Pancreas (tissue), 10 donors: ENCODE results near the gene PALB2. TPM values are rescaled to one million over a fixed set of nuclear protein-coding genes. Genes with fewer than 3 reads are reported as not detected.

ENCODE experiments used
- ATAC-seq, 4 donors: fragments of 200-7000 bp; cut with Tn5 transposase; one replicate each; pipeline versions ENCODE4 v1.8.0 to v1.9.1; 2020; ENCODE audit warnings: mild to moderate bottlenecking in 4 of 4, moderate library complexity in 4 of 4
- DNase-seq, 6 donors: peaks; one replicate each; pipeline ENCODE4 v3.0.0-alpha.2; 2020
- FAIRE-seq: peaks from 2 replicates; lab custom pipeline; 2012; peaks lifted over from hg19 to GRCh38; lab: Jason Lieb, UNC
- H3K27ac ChIP-seq, 4 donors: fragments of 200-600 bp; sonication (generic); 1 replicate in 3 of 4; 2 replicates in 1 of 4; pipeline versions ENCODE4 v1.5.0 to v1.8.0; 2020
- H3K27me3 ChIP-seq, 4 donors: fragments of 200-600 bp; one replicate each; pipeline ENCODE4 v1.8.0; 2021
- H3K36me3 ChIP-seq, 3 donors: fragments of 200-600 bp; sonication (generic) in 1 of 3; one replicate each; pipeline versions ENCODE4 v1.5.0 to v1.8.0; 2020 to 2021
- H3K4me1 ChIP-seq, 3 donors: fragments of 200-600 bp; one replicate each; pipeline ENCODE4 v1.8.0; 2021
- H3K4me3 ChIP-seq, 4 donors: fragments of 200-600 bp; sonication (generic) in 2 of 4; one replicate each; pipeline versions ENCODE4 v1.5.0 to v1.8.0; 2020 to 2021
- H3K9me3 ChIP-seq, 4 donors: fragments of 200-600 bp; one replicate each; pipeline ENCODE4 v1.8.0; 2021
- CTCF ChIP-seq, 4 donors: fragments of 200-600 bp; sonication (generic) in 3 of 4; IDR thresholded peaks; one replicate each; pipeline versions ENCODE4 v1.5.0 to v1.8.0; 2021; ENCODE audit warnings: antibody characterized with exemption in 4 of 4
- WGBS, 2 donors: extraction: QIAGEN DNeasy Blood & Tissue Kit; methylation state at CpG; one replicate each; pipeline ENCODE4 v1.1.7; 2013; 5-methylcytosine and 5-hydroxymethylcytosine counted together
- intact Hi-C, 3 donors: fragments of 100-400 bp; cut with DNase I; formaldehyde crosslinking; loops; one replicate each; pipeline versions ENCODE4 v1.11.1 to v1.14.2; 2022
- polyA plus RNA-seq, 2 donors: library from polyadenylated mRNA; stranded (reverse); fragments of 200-250 nt; gene quantifications; one replicate each; pipeline ENCODE4 v1.2.3, GENCODE V29; 2013
- total RNA-seq, 6 donors: library from RNA; stranded (reverse); fragmentation: NEBNext Ultra II Directional in 4 of 6; extraction: Animal tissue kit (Norgen Biotek cat#: 25700) in 4 of 6; gene quantifications; one replicate each; pipeline versions ENCODE4 v1.2.1 to v1.2.4, GENCODE V29; 2021 to 2023
- donor health status: healthy with polysubstance abuse.
- donor health status: DM: no; HTN: no; CAD: no; lungs with moderate emphysema.
- donor health status: DM: no; HTN: no; CAD: no.
- donor health status: control.
- donor health status: control.
- donor health status: Bipolar disorder and iron deficiency.
- donor health status: DM: yes; HTN: yes; CAD: no.
- donor health status: DM: no; HTN: no; CAD: no.
- donor health status: DM: no; HTN: no; CAD: no.
- donor health status: DM: yes; HTN: yes; CAD: no.

Gene PALB2
- total and polyA plus RNA-seq, 8 donors = 2.3 to 6.8 (median 4.3) TPM

- H3K4me3 ChIP-seq = peak overlapping the region; percentile 66 to 97 (median 84)
- peaks cover 3 to 17% (median 8%) of the 10 kb centered on the region in 3 donors for H3K36me3 ChIP-seq
- ATAC-seq (peak in 2 of 4 donors; percentile 12 to 28), FAIRE-seq (no peak), DNase-seq (peak in 3 of 6 donors; percentile 58 to 87 (median 75))
- H3K4me1 ChIP-seq = peaks cover 0 to 7% (median 0%) of the 10 kb centered on the region in 3 donors
- no peaks in the 10 kb centered on the region for H3K9me3 ChIP-seq
- WGBS, 2 donors = 0% methylated on average over 44 to 60 of the region's 60 CpGs
- no peaks in the 10 kb centered on the region for H3K27me3 ChIP-seq
- intact Hi-C loops = loop anchor here in 1 of 3 donors (10.0 kb wide), 1 partner anchor 93 kb away; no protein-coding TSS in a partner anchor
- peak overlapping the region; percentile 46 to 89 (median 74) for H3K27ac ChIP-seq
- TF ChIP-seq CTCF (IDR thresholded peaks at IDR 0.05) = no peak
Measured at GRCh38 chr16:23557779-23558702, 83.1 kb downstream of the PALB2 start.

- ATAC-seq (peak; percentile 92 to 97 (median 94)), DNase-seq (peak; percentile 98 to 99 (median 99)), FAIRE-seq (no peak)
- peak; percentile 92 to 97 (median 95) for TF ChIP-seq CTCF (IDR thresholded peaks at IDR 0.05)
- peaks cover 1 to 17% (median 7%) of the 10 kb centered on the region in 3 donors for H3K36me3 ChIP-seq
- no peaks in the 10 kb centered on the region for H3K9me3 ChIP-seq
- H3K4me3 ChIP-seq = peak within 1 kb of the TSS; percentile 66 to 97 (median 84)
- peak within 1 kb of the TSS; percentile 46 to 89 (median 74) for H3K27ac ChIP-seq
- intact Hi-C loops = loop anchor here in 1 of 3 donors (10.0 kb wide), 1 partner anchor 92 kb away; no protein-coding TSS in a partner anchor
- WGBS, 2 donors = 1% methylated on average over 63 to 65 of the region's 65 CpGs
- H3K27me3 ChIP-seq = no peaks in the 10 kb centered on the region
- peaks cover 0 to 7% (median 0%) of the 10 kb centered on the region in 3 donors for H3K4me1 ChIP-seq
Measured at GRCh38 chr16:23556881-23557778, 84.0 kb downstream of the PALB2 start, which contains the start of the genes EARS2 and UBFD1. Gene EARS2, minus strand, starts transcription at chr16:23557350. Its CDS starts 7 bp downstream, at chr16:23557343. Gene UBFD1, plus strand, starts transcription at chr16:23557727. Its CDS starts 16 bp downstream, at chr16:23557743.

GRCh38 chr16:23554536-23554935 lies 86.6 kb downstream of the PALB2 start:
- no peak for DNase-seq
- ATAC-seq = no peak
- TF ChIP-seq CTCF (IDR thresholded peaks at IDR 0.05) = no peak
- H3K4me1 ChIP-seq = peaks cover 0 to 7% (median 0%) of the 10 kb centered on the region in 3 donors
- intact Hi-C loops = loop anchor here in 1 of 3 donors (10.0 kb wide), 1 partner anchor 90 kb away; no protein-coding TSS in a partner anchor
- no peaks in the 10 kb centered on the region for H3K27me3 ChIP-seq
- H3K4me3 ChIP-seq = no peak overlapping the region
- H3K27ac ChIP-seq = no peak overlapping the region
- FAIRE-seq = no peak
- WGBS, 2 donors = 69 to 77% methylated on average over 3 of the region's 3 CpGs
- no peaks in the 10 kb centered on the region for H3K9me3 ChIP-seq
- peaks cover 5 to 37% (median 17%) of the 10 kb centered on the region in 3 donors for H3K36me3 ChIP-seq

Other genes with a start within 250 kb of the PALB2 start
- 10 to 100 TPM in 1 of 6 donors, 1 to 10 TPM in 5; 5.9 to 13.6 (median 8.0) TPM for gene COG7, start 188.1 kb downstream of the PALB2 start, total RNA-seq
- gene COG7, start 188.1 kb downstream of the PALB2 start, polyA plus RNA-seq = 10 to 100 TPM; 21.8 to 34.0 TPM
- 10 to 100 TPM; 47.4 to 93.3 (median 83.2) TPM for gene GGA2, start 130.8 kb downstream of the PALB2 start, total RNA-seq
- gene GGA2, start 130.8 kb downstream of the PALB2 start, polyA plus RNA-seq = 10 to 100 TPM; 42.4 to 53.3 TPM
- gene EARS2, start 84.0 kb downstream of the PALB2 start, total RNA-seq = 10 to 100 TPM in 4 of 6 donors, 1 to 10 TPM in 2; 8.2 to 11.2 (median 10.9) TPM
- 10 to 100 TPM in 1 of 2 donors, 1 to 10 TPM in 1; 9.1 to 11.6 TPM for gene EARS2, start 84.0 kb downstream of the PALB2 start, polyA plus RNA-seq
- 10 to 100 TPM; 15.6 to 38.2 (median 20.4) TPM for gene UBFD1, start 83.6 kb downstream of the PALB2 start, total RNA-seq
- gene UBFD1, start 83.6 kb downstream of the PALB2 start, polyA plus RNA-seq = 1 to 10 TPM; 5.9 to 8.7 TPM
- 10 to 100 TPM; 19.2 to 37.4 (median 30.1) TPM for gene NDUFAB1, start 45.0 kb downstream of the PALB2 start, total RNA-seq
- 10 to 100 TPM; 37.1 to 82.3 TPM for gene NDUFAB1, start 45.0 kb downstream of the PALB2 start, polyA plus RNA-seq
- 10 to 100 TPM; 17.9 to 29.5 (median 23.7) TPM for gene DCTN5, start 156 bp upstream of the PALB2 start, total RNA-seq
- 10 to 100 TPM in 1 of 2 donors, 1 to 10 TPM in 1; 5.7 to 10.9 TPM for gene DCTN5, start 156 bp upstream of the PALB2 start, polyA plus RNA-seq
- 1 to 10 TPM in 4 of 6 donors, under 1 TPM in 2; 0.31 to 2.7 (median 1.1) TPM for gene PLK1, start 37.6 kb upstream of the PALB2 start, total RNA-seq
- gene PLK1, start 37.6 kb upstream of the PALB2 start, polyA plus RNA-seq = 1 to 10 TPM; 1.6 to 2.4 TPM
- 1 to 10 TPM in 4 of 6 donors, under 1 TPM in 2; 0.20 to 3.9 (median 1.6) TPM for gene ERN2, start 71.9 kb upstream of the PALB2 start, total RNA-seq
- gene ERN2, start 71.9 kb upstream of the PALB2 start, polyA plus RNA-seq = 1 to 10 TPM; 1.9 to 4.7 TPM
- not detected for gene CHP2, start 113.7 kb upstream of the PALB2 start, total RNA-seq
- not detected for gene CHP2, start 113.7 kb upstream of the PALB2 start, polyA plus RNA-seq
- gene PRKCB, start 194.7 kb upstream of the PALB2 start, total RNA-seq = 1 to 10 TPM in 3 of 6 donors, under 1 TPM in 3; 0.19 to 4.3 (median 1.0) TPM
- under 1 TPM; 0.19 to 0.30 TPM for gene PRKCB, start 194.7 kb upstream of the PALB2 start, polyA plus RNA-seq